GM12878 (cell line): ENCODE measurements around the gene MGMT. TPM values are rescaled to one million over a fixed set of nuclear protein-coding genes. Genes with fewer than 3 reads are reported as not detected.

Experiments used
- ATAC-seq: fragments of 200-7000 bp; cut with Tn5 transposase; 3 replicates; pipeline ENCODE4 v1.9.1; 2020; ENCODE audit warnings: mild to moderate bottlenecking, moderate library complexity
- BruUV-seq: library from RNA; stranded (reverse); fragments of 400-500 nt; replicated peaks from 2 replicates; lab custom pipeline; 2021; lab: Mats Ljungman, UMichigan
- CTCF ChIA-PET: fragments of 300-600 bp; sonication (Branson Sonifier 250); formaldehyde crosslinking; extraction: SDS; loops from one replicate; lab custom pipeline; 2021; ENCODE audit warnings: inconsistent platforms; lab: Yijun Ruan, JAX
- POLR2A ChIA-PET: fragments of 350-600 bp; formaldehyde crosslinking; extraction: SDS; loops from one replicate; lab custom pipeline; 2021; ENCODE audit warnings: inconsistent platforms; lab: Charles Lee
- RAD21 ChIA-PET: fragments of 300-600 bp; sonication (Branson Sonifier 250); formaldehyde crosslinking; loops from one replicate; lab custom pipeline; 2023; ENCODE audit warnings: antibody characterized with exemption; ENCODE audit not compliant: unreplicated experiment; lab: Charles Lee
- SMC1A ChIA-PET: fragments of 300-600 bp; sonication (Branson Sonifier 250); formaldehyde crosslinking; loops from one replicate; lab custom pipeline; 2023; ENCODE audit not compliant: unreplicated experiment, uncharacterized antibody; lab: Charles Lee
- DNase-seq: peaks from one replicate; pipeline ENCODE4 v3.0.0-alpha.2; 2011; ENCODE audit warnings: low read depth, low spot score
- FAIRE-seq: peaks from 3 replicates; lab custom pipeline; 2011; peaks lifted over from hg19 to GRCh38; lab: Jason Lieb, UNC
- H2AFZ ChIP-seq: 2 replicates; pipeline ENCODE4 v1.6.0; 2011; ENCODE audit warnings: low read depth, low read length, control low read depth; ENCODE audit not compliant: control insufficient read depth
- H3K27ac ChIP-seq: 2 replicates; pipeline ENCODE4 v1.5.1; 2011; ENCODE audit warnings: control low read depth; ENCODE audit not compliant: control insufficient read depth, insufficient read depth
- H3K27me3 ChIP-seq, 2 experiments: replicated peaks in 1 of 2; 2 replicates each; pipeline versions ENCODE4 v1.6.0 to v1.6.1; 2011; ENCODE audit warnings: low read length in 1 of 2; ENCODE audit not compliant: control insufficient read depth in 2 of 2, insufficient read depth in 2 of 2
- H3K36me3 ChIP-seq, 2 experiments: 2 replicates each; pipeline ENCODE4 v1.5.1; 2011; ENCODE audit warnings: low read length in 1 of 2; ENCODE audit not compliant: control insufficient read depth in 2 of 2, insufficient read depth in 2 of 2
- H3K4me1 ChIP-seq: 2 replicates; pipeline ENCODE4 v1.6.1; 2011; ENCODE audit warnings: mild to moderate bottlenecking, low read length, moderate library complexity, mixed read lengths; ENCODE audit not compliant: control insufficient read depth, insufficient read depth
- H3K4me2 ChIP-seq: 2 replicates; pipeline ENCODE4 v1.6.0; 2011; ENCODE audit warnings: control low read depth; ENCODE audit not compliant: control insufficient read depth, insufficient read depth
- H3K4me3 ChIP-seq: fragments of 200-600 bp; sonication (generic); 2 replicates; pipeline ENCODE4 v1.5.1; 2016
- H3K79me2 ChIP-seq: 2 replicates; pipeline ENCODE4 v1.6.0; 2011; ENCODE audit warnings: low read length; ENCODE audit not compliant: control insufficient read depth, insufficient read depth
- H3K9ac ChIP-seq: 2 replicates; pipeline ENCODE4 v1.8.0; 2011; ENCODE audit warnings: low read length, control low read depth, mixed read lengths; ENCODE audit not compliant: control insufficient read depth, insufficient read depth
- H3K9me3 ChIP-seq: replicated peaks from 3 replicates; pipeline ENCODE4 v1.5.1; 2011; ENCODE audit warnings: mild to moderate bottlenecking, low read length; ENCODE audit not compliant: control insufficient read depth, insufficient read depth
- H4K20me1 ChIP-seq: 2 replicates; pipeline ENCODE4 v1.6.0; 2011; ENCODE audit not compliant: control insufficient read depth, insufficient read depth
- CEBPZ ChIP-seq: fragments of 150-350 bp; IDR thresholded peaks from 2 replicates; pipeline ENCODE4 v1.6.1; 2016; ENCODE audit warnings: low read depth, low read length
- CHD1 ChIP-seq: IDR thresholded peaks from 2 replicates; pipeline ENCODE4 v1.6.1; 2012; ENCODE audit warnings: low read depth, low read length, improper control_type of control experiment
- NRF1 ChIP-seq: conservative IDR thresholded peaks from 2 replicates; pipeline ENCODE4 v1.6.1; 2011; ENCODE audit warnings: mild to moderate bottlenecking, low read depth, low read length, improper control_type of control experiment
- SP1 ChIP-seq: IDR thresholded peaks from one replicate; pipeline ENCODE4 v1.6.1; 2011; ENCODE audit warnings: low read depth, low read length
- ZNF274 ChIP-seq: IDR thresholded peaks from one replicate; pipeline ENCODE4 v1.8.0; 2011; ENCODE audit not compliant: insufficient read length, insufficient read depth
- WGBS: methylation state at CpG from one replicate; pipeline ENCODE4 v1.1.6; 2016; ENCODE audit warnings: low lambda C conversion rate; ENCODE audit not compliant: insufficient replicate concordance, insufficient coverage; ENCODE audit errors: missing lambda C conversion rate; 5-methylcytosine and 5-hydroxymethylcytosine counted together
- in situ Hi-C: fragments of 300-500 bp; cut with MboI; formaldehyde crosslinking; loops from 9 replicates; pipeline ENCODE4 v1.14.3; 2018; ENCODE audit warnings: mixed read lengths
- intact Hi-C: fragments of 100-400 bp; cut with micrococcal nuclease; formaldehyde crosslinking; loops from one replicate; pipeline ENCODE4 v1.14.2; 2022; ENCODE audit not compliant: unreplicated experiment
- polyA plus RNA-seq, 11 experiments: library from polyadenylated mRNA; depleted of rRNA in 4 of 11; unstranded in 6 of 11; stranded (reverse) in 5 of 11; fragments of >200 nt; fragmentation: Nextera tagmentation in 4 of 11; fragmentation: Illumina TruSeq in 1 of 11; extraction: Ambion mirVana in 4 of 11; extraction: Trizol in 1 of 11; gene quantifications; 1 replicate in 1 of 11; 2 replicates in 10 of 11; pipeline versions ENCODE4 v1.2.1 to v1.2.3, GENCODE V29; 2011 to 2016; ENCODE audit warnings: inconsistent platforms in 2 of 11, missing spikeins in 2 of 11, low read depth in 1 of 11
- total RNA-seq, 4 experiments: library from RNA; depleted of rRNA in 3 of 4; stranded (reverse); fragments of >200 nt in 3 of 4; fragmentation: Illumina TruSeq in 1 of 4; extraction: Trizol in 1 of 4; gene quantifications; 2 replicates each; pipeline versions ENCODE4 v1.2.1 to v1.2.3, GENCODE V29; 2013 to 2021
- TF ChIP-seq, protein P1 (sequence below): IDR thresholded peaks from 2 replicates; pipeline ENCODE4 v1.6.1; 2012; ENCODE audit warnings: improper control_type of control experiment, low read depth, low read length; ENCODE audit not compliant: insufficient replicate concordance
- TF ChIP-seq, protein P2 (sequence below): fragments of 450-650 bp; IDR thresholded peaks from 2 replicates; pipeline ENCODE4 v1.6.1; 2016; ENCODE audit warnings: mild to moderate bottlenecking
- TF ChIP-seq, protein P3 (sequence below), 3 experiments: IDR thresholded peaks in 2 of 3; conservative IDR thresholded peaks in 1 of 3; 2 replicates each; pipeline ENCODE4 v1.5.1; 2011; ENCODE audit warnings: low read depth in 3 of 3, low read length in 3 of 3, mild to moderate bottlenecking in 3 of 3, control low read depth in 2 of 3, moderate library complexity in 2 of 3, inconsistent platforms in 1 of 3, mixed read lengths in 1 of 3; ENCODE audit not compliant: control insufficient read depth in 2 of 3, insufficient read depth in 1 of 3; ENCODE audit errors: extremely low read depth in 1 of 3

The MGMT gene
- total and polyA plus RNA-seq, 10 of the 15 experiments (the other 5 are each of a cell fraction or from before 2014, with no cell fraction given) = 0.16 to 24.2 (median 13.3) TPM

- no peaks in the 10 kb centered on the region for H4K20me1 ChIP-seq
- H2AFZ ChIP-seq = no peak overlapping the region
- no peak for FAIRE-seq
- BruUV-seq = no TSS peak
- TF ChIP-seq, protein P1, sequence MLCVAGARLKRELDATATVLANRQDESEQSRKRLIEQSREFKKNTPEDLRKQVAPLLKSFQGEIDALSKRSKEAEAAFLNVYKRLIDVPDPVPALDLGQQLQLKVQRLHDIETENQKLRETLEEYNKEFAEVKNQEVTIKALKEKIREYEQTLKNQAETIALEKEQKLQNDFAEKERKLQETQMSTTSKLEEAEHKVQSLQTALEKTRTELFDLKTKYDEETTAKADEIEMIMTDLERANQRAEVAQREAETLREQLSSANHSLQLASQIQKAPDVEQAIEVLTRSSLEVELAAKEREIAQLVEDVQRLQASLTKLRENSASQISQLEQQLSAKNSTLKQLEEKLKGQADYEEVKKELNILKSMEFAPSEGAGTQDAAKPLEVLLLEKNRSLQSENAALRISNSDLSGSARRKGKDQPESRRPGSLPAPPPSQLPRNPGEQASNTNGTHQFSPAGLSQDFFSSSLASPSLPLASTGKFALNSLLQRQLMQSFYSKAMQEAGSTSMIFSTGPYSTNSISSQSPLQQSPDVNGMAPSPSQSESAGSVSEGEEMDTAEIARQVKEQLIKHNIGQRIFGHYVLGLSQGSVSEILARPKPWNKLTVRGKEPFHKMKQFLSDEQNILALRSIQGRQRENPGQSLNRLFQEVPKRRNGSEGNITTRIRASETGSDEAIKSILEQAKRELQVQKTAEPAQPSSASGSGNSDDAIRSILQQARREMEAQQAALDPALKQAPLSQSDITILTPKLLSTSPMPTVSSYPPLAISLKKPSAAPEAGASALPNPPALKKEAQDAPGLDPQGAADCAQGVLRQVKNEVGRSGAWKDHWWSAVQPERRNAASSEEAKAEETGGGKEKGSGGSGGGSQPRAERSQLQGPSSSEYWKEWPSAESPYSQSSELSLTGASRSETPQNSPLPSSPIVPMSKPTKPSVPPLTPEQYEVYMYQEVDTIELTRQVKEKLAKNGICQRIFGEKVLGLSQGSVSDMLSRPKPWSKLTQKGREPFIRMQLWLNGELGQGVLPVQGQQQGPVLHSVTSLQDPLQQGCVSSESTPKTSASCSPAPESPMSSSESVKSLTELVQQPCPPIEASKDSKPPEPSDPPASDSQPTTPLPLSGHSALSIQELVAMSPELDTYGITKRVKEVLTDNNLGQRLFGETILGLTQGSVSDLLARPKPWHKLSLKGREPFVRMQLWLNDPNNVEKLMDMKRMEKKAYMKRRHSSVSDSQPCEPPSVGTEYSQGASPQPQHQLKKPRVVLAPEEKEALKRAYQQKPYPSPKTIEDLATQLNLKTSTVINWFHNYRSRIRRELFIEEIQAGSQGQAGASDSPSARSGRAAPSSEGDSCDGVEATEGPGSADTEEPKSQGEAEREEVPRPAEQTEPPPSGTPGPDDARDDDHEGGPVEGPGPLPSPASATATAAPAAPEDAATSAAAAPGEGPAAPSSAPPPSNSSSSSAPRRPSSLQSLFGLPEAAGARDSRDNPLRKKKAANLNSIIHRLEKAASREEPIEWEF = no peak
- TF ChIP-seq NRF1 (no peak), CEBPZ (no peak), ZNF274 (no peak), SP1 (no peak), CHD1 (no peak)
- TF ChIP-seq, protein P2, sequence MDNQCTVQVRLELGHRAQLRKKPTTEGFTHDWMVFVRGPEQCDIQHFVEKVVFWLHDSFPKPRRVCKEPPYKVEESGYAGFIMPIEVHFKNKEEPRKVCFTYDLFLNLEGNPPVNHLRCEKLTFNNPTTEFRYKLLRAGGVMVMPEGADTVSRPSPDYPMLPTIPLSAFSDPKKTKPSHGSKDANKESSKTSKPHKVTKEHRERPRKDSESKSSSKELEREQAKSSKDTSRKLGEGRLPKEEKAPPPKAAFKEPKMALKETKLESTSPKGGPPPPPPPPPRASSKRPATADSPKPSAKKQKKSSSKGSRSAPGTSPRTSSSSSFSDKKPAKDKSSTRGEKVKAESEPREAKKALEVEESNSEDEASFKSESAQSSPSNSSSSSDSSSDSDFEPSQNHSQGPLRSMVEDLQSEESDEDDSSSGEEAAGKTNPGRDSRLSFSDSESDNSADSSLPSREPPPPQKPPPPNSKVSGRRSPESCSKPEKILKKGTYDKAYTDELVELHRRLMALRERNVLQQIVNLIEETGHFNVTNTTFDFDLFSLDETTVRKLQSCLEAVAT = no peak
- TF ChIP-seq, protein P3, sequence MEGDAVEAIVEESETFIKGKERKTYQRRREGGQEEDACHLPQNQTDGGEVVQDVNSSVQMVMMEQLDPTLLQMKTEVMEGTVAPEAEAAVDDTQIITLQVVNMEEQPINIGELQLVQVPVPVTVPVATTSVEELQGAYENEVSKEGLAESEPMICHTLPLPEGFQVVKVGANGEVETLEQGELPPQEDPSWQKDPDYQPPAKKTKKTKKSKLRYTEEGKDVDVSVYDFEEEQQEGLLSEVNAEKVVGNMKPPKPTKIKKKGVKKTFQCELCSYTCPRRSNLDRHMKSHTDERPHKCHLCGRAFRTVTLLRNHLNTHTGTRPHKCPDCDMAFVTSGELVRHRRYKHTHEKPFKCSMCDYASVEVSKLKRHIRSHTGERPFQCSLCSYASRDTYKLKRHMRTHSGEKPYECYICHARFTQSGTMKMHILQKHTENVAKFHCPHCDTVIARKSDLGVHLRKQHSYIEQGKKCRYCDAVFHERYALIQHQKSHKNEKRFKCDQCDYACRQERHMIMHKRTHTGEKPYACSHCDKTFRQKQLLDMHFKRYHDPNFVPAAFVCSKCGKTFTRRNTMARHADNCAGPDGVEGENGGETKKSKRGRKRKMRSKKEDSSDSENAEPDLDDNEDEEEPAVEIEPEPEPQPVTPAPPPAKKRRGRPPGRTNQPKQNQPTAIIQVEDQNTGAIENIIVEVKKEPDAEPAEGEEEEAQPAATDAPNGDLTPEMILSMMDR (IDR thresholded peaks at IDR 0.05 in 2 of 3, conservative IDR thresholded peaks at IDR 0.05 in 1 of 3; ENCODE audit: control insufficient read depth in 2 of 3, extremely low read depth in 1 of 3, insufficient read depth in 1 of 3, low read depth in 3 of 3, low read length in 3 of 3) = no peak
- H3K4me3 ChIP-seq = no peak overlapping the region
- CTCF ChIA-PET = no interaction called here
- no peak for ATAC-seq
- POLR2A ChIA-PET = no interaction called here
- H3K4me2 ChIP-seq = no peak overlapping the region
- RAD21 ChIA-PET = no interaction called here
- no peaks in the 10 kb centered on the region for H3K79me2 ChIP-seq
- DNase-seq = no peak
- in situ Hi-C loops = no loop called here
- intact Hi-C loops = no loop called here
- whole genome bisulfite sequencing = 71% methylated on average over 2 of the region's 2 CpGs
- no peaks in the 10 kb centered on the region for H3K27me3 ChIP-seq
- no peaks in the 10 kb centered on the region for H3K4me1 ChIP-seq
- H3K36me3 ChIP-seq = peaks cover 0 to 4% of the 10 kb centered on the region in 2 experiments; a peak in 1 of 4 replicates
- no peaks in the 10 kb centered on the region for H3K9me3 ChIP-seq
- H3K9ac ChIP-seq = no peak overlapping the region
- SMC1A ChIA-PET = no interaction called here
- H3K27ac ChIP-seq = no peak overlapping the region
Observed at GRCh38 chr10:129538236-129538635, 71.2 kb downstream of the MGMT start.
